Mucosa of descending colon (tissue), 3 donors: Measurements from ENCODE around the gene DAPP1. TPM values are rescaled to one million over a fixed set of nuclear protein-coding genes. Genes with fewer than 3 reads are reported as not detected.

Source experiments
- ATAC-seq: fragments of 200-7000 bp; cut with Tn5 transposase; one replicate; pipeline ENCODE4 v1.9.1; 2020; ENCODE audit warnings: mild to moderate bottlenecking, moderate library complexity
- DNase-seq, 3 donors: peaks; one replicate each; pipeline ENCODE4 v3.0.0-alpha.2; 2020
- H3K36me3 ChIP-seq: fragments of 200-600 bp; one replicate; pipeline ENCODE4 v1.8.0; 2021; ENCODE audit warnings: low read depth, mild to moderate bottlenecking
- H3K4me1 ChIP-seq: fragments of 200-600 bp; one replicate; pipeline ENCODE4 v1.8.0; 2021; ENCODE audit warnings: low read depth, mild to moderate bottlenecking
- H3K4me3 ChIP-seq: fragments of 200-600 bp; one replicate; pipeline ENCODE4 v1.8.0; 2021; ENCODE audit warnings: mild to moderate bottlenecking
- H3K9me3 ChIP-seq: fragments of 200-600 bp; one replicate; pipeline ENCODE4 v1.8.0; 2021; ENCODE audit warnings: mild to moderate bottlenecking
- CTCF ChIP-seq: fragments of 200-600 bp; IDR thresholded peaks from one replicate; pipeline ENCODE4 v1.8.0; 2022; ENCODE audit warnings: antibody characterized with exemption, mild to moderate bottlenecking
- intact Hi-C, 2 donors: fragments of 100-400 bp; cut with DNase I in 1 of 2; cut with micrococcal nuclease in 1 of 2; formaldehyde crosslinking; loops; one replicate each; pipeline versions ENCODE4 v1.11.0 to v1.11.1; 2022; cut with DNase I, micrococcal nuclease
- total RNA-seq, 3 donors: library from RNA; stranded (reverse); fragmentation: NEBNext Ultra II Directional in 2 of 3; extraction: Animal tissue kit (Norgen Biotek cat#: 25700) in 2 of 3; gene quantifications; one replicate each; pipeline versions ENCODE4 v1.2.1 to v1.2.4, GENCODE V29; 2021 to 2023
- donor health status: DM: no; HTN: no; CAD: no; lungs with moderate emphysema.
- donor health status: DM: no; HTN: no; CAD: no.
- donor health status: DM: no; HTN: yes; CAD: no.

DAPP1 gene
- total RNA-seq, 3 donors from 2014 or later = 1.3 to 4.6 (median 1.7) TPM

GRCh38 chr4:99876946-99877345, 60.3 kb downstream of the DAPP1 start:
- TF ChIP-seq CTCF = no peak
- Histone ChIP-seq H3K4me3 (no peak overlapping the region), H3K36me3 (no peaks in the 10 kb centered on the region), H3K4me1 (no peaks in the 10 kb centered on the region), H3K9me3 (no peaks in the 10 kb centered on the region)
- DNase-seq = no peak
- no peak for ATAC-seq
- intact Hi-C loops = no loop called here

- no peak for DNase-seq
- intact Hi-C loops = no loop called here
- no peak for ATAC-seq
- Histone ChIP-seq H3K36me3 (no peaks in the 10 kb centered on the region), H3K4me3 (no peak overlapping the region), H3K4me1 (no peaks in the 10 kb centered on the region), H3K9me3 (no peaks in the 10 kb centered on the region)
- TF ChIP-seq CTCF = no peak
Measured at GRCh38 chr4:99878604-99879003, 62.0 kb downstream of the DAPP1 start.

DNA sequence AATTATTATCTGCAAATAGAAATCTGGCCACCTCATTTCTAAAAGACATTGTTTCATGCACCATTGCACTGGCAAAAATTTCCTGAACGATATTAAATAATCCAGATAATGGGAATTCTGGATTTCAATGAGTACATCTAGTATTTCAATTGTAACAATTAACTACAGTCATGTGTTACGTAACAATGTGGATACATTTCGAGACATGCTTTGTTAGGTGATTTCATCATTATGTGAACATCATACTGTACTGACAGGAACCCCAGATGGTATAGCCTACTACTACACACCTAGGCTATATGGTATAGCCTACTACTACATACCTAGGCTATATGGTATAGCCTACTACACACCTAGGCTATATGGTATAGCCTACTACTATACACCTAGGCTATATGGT, 62.8 kb downstream of the DAPP1 start:
- no peaks in the 10 kb centered on the region for H3K36me3 ChIP-seq
- H3K9me3 ChIP-seq = no peaks in the 10 kb centered on the region
- H3K4me1 ChIP-seq = no peaks in the 10 kb centered on the region
- intact Hi-C loops = no loop called here
- ATAC-seq = no peak
- TF ChIP-seq CTCF = no peak
- no peak for DNase-seq
- no peak overlapping the region for H3K4me3 ChIP-seq

DNA sequence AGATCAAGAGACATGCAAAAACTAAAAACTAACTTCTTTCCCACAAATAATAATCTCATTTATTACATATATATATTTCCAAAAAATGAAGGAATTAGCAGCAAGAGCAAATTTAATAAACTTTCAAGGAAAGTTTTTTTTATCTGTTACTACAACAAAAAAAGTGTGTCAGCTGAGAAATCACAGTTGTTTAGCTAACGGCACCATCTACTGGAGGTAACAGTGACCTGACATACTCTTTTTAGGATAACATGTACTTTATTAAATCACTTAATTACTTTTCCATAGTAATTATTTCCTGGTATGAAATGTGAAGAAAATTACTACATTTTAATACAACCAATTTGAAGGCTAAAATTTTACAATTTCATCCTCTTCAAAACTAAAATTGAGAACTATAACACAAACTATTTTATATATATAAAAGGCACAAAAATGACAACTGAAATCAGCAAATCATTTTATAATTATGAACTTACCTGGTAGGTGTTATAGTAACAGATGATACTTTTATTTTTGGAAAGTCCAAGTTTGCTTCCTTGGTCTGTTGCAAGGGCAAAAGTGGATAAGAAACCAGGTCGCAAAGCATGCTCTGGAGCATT, 68.5 kb downstream of the DAPP1 start:
- no peaks in the 10 kb centered on the region for H3K4me1 ChIP-seq
- no peak for ATAC-seq
- H3K9me3 ChIP-seq = no peaks in the 10 kb centered on the region
- no peak overlapping the region for H3K4me3 ChIP-seq
- intact Hi-C loops = no loop called here
- no peaks in the 10 kb centered on the region for H3K36me3 ChIP-seq
- peak in 1 of 3 donors; percentile 22 for DNase-seq
- TF ChIP-seq CTCF = no peak

- ATAC-seq = no peak
- no peak for DNase-seq
- intact Hi-C loops = no loop called here
- Histone ChIP-seq H3K4me3 (no peak overlapping the region), H3K9me3 (no peaks in the 10 kb centered on the region), H3K36me3 (no peaks in the 10 kb centered on the region), H3K4me1 (no peaks in the 10 kb centered on the region)
- no peak for TF ChIP-seq CTCF
Measured at GRCh38 chr4:99885687-99886086, 69.1 kb downstream of the DAPP1 start.

DNA sequence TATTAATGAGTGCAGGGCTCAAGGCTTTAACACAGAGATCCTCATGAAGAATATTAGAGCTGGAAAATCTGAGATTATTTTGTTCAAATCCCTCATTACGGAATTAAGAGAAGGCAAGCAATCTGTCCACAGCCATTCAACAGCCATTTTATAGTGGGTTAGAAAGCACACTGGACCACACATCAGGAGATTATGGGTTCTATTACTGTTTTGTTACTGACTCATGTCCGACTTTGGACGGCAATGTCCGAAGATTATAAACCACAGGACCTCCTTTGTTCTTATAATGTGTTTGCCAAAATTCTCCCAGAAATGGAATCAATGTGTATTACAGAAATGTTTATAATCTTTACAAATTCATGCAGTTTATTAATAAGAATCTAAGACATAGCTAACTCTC, 69.5 kb downstream of the DAPP1 start:
- Histone ChIP-seq H3K4me3 (no peak overlapping the region), H3K9me3 (no peaks in the 10 kb centered on the region), H3K36me3 (no peaks in the 10 kb centered on the region), H3K4me1 (no peaks in the 10 kb centered on the region)
- no peak for DNase-seq
- no peak for TF ChIP-seq CTCF
- ATAC-seq = no peak
- intact Hi-C loops = no loop called here
